Measurements from ENCODE around the gene SLC25A25.

SLC25A25 gene

DNA sequence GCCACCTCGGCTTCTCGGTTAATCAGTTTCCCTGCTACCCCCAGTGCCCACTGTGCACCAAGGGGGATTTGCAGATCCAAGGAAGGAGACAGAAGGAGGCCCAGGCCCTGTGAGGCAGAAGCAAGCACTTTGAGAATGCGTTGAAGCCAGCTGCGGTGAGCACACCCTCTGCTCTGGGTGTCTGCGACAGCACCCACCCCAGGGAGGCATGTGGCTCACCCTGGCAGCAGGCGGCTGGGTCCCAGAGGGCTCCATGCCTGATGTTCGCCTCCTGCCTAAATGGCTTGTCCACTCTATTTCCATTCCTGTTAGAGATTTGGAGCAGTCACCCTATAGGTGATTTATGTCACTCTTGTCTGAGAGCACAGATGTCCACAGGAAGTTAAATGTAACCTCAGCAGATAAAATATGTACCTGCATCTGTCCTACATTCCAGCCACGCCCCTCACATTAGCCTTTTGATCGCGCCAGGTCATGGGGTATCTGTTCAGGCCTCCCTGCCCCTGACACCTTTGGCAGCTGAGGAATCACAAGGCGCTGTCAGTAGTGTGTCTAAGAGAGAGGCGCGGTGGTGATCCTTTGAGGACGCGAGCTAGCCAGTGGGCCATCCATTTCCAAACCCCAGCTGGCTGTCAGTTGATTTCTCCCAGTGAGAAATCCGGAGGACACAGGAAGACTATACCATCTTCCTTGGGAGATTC is 31.3 kb downstream of the SLC25A25 start:
- Histone ChIP-seq H3K27me3 (ENCODE audit: insufficient read depth, low read length) (no peaks in the 10 kb centered on the region), H2AFZ (ENCODE audit: low read depth, low read length) (no peak overlapping the region), H3K36me3 (ENCODE audit: insufficient read depth, low read length) (peaks cover 36% of the 10 kb centered on the region), H3K4me1 (ENCODE audit: insufficient read depth, low read length) (peaks cover 40% of the 10 kb centered on the region), H3K4me3 (ENCODE audit: low read length) (peak overlapping the region; percentile 54), H3K9me3 (ENCODE audit: low read length) (no peaks in the 10 kb centered on the region)

DNA sequence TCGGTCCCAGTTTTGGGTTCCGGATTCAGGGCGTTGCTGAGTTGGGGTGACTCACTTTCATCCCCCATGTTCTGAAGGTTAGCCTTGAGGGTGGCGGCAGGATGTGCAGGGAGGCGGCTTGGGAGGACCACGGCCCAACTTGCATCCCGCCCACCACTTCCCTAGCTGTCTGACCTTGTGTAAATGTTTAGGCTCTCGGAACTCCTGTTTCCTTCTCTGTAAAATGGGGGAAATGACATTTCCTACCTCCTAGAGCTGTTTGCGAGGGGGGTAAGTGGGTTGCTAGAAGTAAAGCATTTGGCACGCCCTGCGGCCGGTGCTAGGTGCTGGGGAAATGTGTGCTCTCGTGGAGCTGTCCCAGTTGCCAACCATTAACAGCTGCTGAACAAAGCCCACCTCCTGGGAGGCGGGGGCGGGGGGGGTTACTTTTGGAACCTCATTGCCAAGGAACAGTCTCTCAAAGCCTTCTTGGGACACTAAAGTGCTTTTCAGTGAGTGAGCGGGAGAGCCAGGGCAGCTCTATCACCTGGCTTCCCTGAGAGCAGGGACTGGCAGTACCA is 32.0 kb downstream of the SLC25A25 start:
- no peaks in the 10 kb centered on the region for H3K27me3 ChIP-seq (ENCODE audit: insufficient read depth, low read length)
- no peak overlapping the region for H2AFZ ChIP-seq (ENCODE audit: low read depth, low read length)
- H3K9me3 ChIP-seq (ENCODE audit: low read length): no peaks in the 10 kb centered on the region
- H3K4me1 ChIP-seq (ENCODE audit: insufficient read depth, low read length): peaks cover 34% of the 10 kb centered on the region
- peaks cover 36% of the 10 kb centered on the region for H3K36me3 ChIP-seq (ENCODE audit: insufficient read depth, low read length)
- peak overlapping the region; percentile 54 for H3K4me3 ChIP-seq (ENCODE audit: low read length)

DNA sequence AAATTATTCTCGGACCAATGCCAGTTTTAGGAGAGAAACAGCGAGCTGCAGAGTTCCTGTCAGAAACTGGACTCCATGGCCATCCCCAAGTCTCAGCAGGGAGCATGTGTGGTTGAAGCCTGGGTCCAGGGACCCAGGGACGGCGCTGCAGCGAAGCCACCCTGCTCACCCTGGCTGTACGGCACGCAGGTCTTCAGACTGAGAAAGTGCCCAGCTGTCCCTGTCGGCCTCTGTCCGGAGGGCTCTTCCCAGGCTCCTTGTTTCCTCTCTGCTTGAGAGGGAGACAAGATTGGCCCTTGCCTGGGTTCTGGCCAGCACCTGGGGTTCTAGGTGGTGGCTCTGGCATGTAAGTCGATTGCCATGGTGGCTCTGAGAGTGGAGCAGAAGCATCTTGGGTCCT is 32.5 kb downstream of the SLC25A25 start:
- Histone ChIP-seq H3K4me1 (ENCODE audit: insufficient read depth, low read length) (peaks cover 31% of the 10 kb centered on the region), H3K27me3 (ENCODE audit: insufficient read depth, low read length) (no peaks in the 10 kb centered on the region), H2AFZ (ENCODE audit: low read depth, low read length) (no peak overlapping the region), H3K4me3 (ENCODE audit: low read length) (no peak overlapping the region), H3K9me3 (ENCODE audit: low read length) (no peaks in the 10 kb centered on the region), H3K36me3 (ENCODE audit: insufficient read depth, low read length) (peaks cover 39% of the 10 kb centered on the region)

DNA sequence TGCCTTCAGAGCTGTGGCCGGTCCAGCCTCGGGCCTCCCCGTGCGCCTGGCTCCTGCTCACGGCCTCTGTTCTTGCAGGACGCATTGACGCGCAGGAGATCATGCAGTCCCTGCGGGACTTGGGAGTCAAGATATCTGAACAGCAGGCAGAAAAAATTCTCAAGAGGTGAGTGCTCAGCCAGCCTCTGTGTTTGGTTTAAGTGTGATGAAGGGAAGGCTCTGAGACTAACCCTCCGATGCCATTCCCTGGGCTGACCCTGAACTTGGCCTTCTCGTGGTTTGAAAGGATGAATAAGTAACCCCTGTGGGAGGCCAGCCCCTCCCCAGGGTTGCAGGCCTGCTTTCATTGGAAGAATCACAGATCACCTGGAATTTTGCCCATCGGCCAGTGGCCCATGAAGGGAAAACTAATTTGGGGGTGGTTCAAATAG is 33.2 kb downstream of the SLC25A25 start:
- Histone ChIP-seq H3K36me3 (ENCODE audit: insufficient read depth, low read length) (peaks cover 46% of the 10 kb centered on the region), H3K27me3 (ENCODE audit: insufficient read depth, low read length) (no peaks in the 10 kb centered on the region), H2AFZ (ENCODE audit: low read depth, low read length) (no peak overlapping the region), H3K4me3 (ENCODE audit: low read length) (no peak overlapping the region), H3K9me3 (ENCODE audit: low read length) (no peaks in the 10 kb centered on the region), H3K4me1 (ENCODE audit: insufficient read depth, low read length) (peaks cover 31% of the 10 kb centered on the region)

DNA sequence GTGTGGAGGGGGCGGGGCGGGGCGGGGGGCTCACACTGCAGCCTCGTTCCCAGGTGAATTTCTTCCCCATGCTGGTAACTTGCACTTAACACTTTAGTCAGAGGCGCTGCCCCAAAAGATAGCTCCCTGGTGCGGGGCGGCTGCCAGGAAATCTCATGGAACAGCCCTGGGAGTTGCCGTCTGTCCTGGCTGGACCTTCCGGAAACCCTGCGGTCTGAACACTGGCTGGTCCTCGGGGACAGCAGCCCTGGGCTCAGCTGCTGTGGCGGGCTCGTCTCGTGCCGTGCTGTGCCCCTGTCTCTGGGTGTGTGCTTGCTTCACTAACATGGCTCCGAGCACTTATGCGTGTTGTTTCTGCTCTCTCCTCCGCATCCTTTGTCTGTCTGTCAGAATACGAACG is 33.7 kb downstream of the SLC25A25 start:
- Histone ChIP-seq H3K4me3 (ENCODE audit: low read length) (no peak overlapping the region), H3K27me3 (ENCODE audit: insufficient read depth, low read length) (no peaks in the 10 kb centered on the region), H3K9me3 (ENCODE audit: low read length) (no peaks in the 10 kb centered on the region), H3K4me1 (ENCODE audit: insufficient read depth, low read length) (peaks cover 31% of the 10 kb centered on the region), H2AFZ (ENCODE audit: low read depth, low read length) (no peak overlapping the region), H3K36me3 (ENCODE audit: insufficient read depth, low read length) (peaks cover 49% of the 10 kb centered on the region)

DNA sequence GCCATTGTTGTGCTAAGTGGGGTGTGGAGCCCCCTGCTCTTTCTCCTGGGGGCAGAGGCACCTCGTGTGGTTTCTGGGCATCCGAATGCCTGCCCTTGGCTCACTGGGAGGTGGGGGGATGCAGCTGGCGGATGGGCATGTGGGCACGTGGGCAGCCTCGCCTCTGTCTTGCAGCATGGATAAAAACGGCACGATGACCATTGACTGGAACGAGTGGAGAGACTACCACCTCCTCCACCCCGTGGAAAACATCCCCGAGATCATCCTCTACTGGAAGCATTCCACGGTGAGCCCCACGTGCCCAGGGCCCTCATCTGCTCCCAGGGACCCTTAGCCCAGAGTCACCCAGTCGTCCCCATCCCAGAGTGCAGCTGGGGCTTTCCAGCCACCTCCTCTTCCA is 34.2 kb downstream of the SLC25A25 start:
- Histone ChIP-seq H3K9me3 (ENCODE audit: low read length) (no peaks in the 10 kb centered on the region), H3K36me3 (ENCODE audit: insufficient read depth, low read length) (peaks cover 54% of the 10 kb centered on the region), H2AFZ (ENCODE audit: low read depth, low read length) (no peak overlapping the region), H3K27me3 (ENCODE audit: insufficient read depth, low read length) (no peaks in the 10 kb centered on the region), H3K4me3 (ENCODE audit: low read length) (no peak overlapping the region), H3K4me1 (ENCODE audit: insufficient read depth, low read length) (peaks cover 29% of the 10 kb centered on the region)

DNA sequence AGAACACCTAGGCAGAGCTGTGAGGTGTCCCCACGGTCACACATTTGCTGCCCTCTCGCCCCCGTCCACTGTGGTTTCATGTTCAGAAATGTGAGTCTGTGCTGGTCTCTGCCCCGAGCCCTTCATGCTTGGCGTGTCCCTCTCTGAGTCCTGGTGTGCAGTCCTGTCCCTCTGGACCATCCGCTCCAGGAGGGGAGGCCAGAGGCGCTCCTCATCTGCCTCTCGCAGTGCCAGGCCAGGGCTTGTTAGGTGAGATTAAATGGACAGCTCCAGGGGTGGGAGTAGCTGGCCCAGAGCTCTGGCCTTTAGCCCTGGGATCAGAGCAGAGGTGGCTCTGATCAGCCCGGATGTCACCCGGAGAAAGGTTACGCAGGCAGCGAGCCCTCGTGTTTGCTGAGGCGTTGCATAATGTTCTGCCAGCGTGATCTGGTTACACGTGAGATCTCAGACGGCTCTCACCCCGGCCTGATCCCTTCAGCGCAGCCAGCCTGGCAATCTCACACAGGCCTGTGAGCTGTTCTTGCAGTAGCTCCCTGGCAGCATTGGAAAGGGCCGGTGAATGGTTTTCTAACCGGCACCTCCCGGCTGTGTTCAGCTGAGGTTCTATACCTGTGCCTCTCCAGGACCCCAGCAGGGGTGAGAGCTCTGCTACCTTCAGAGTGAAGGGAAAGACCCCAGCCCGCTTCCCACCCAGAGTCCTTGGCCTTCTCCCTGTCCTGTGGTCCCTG is 35.0 kb downstream of the SLC25A25 start:
- Histone ChIP-seq H3K27me3 (ENCODE audit: insufficient read depth, low read length) (no peaks in the 10 kb centered on the region), H3K36me3 (ENCODE audit: insufficient read depth, low read length) (peaks cover 62% of the 10 kb centered on the region), H3K4me1 (ENCODE audit: insufficient read depth, low read length) (peaks cover 22% of the 10 kb centered on the region), H2AFZ (ENCODE audit: low read depth, low read length) (no peak overlapping the region), H3K4me3 (ENCODE audit: low read length) (no peak overlapping the region), H3K9me3 (ENCODE audit: low read length) (no peaks in the 10 kb centered on the region)

DNA sequence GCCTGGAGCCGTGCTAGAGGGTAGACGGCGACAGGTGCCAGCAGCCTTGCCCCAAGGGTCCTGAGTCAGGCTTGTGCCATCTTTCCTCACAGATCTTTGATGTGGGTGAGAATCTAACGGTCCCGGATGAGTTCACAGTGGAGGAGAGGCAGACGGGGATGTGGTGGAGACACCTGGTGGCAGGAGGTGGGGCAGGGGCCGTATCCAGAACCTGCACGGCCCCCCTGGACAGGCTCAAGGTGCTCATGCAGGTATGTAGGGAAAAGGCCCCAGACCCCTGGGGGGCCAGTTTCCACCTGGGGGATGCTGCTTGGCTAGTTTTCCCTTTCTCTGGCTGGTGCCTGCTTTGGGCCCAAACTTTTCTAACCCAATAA is 35.5 kb downstream of the SLC25A25 start:
- Histone ChIP-seq H3K4me1 (ENCODE audit: insufficient read depth, low read length) (peaks cover 25% of the 10 kb centered on the region), H3K27me3 (ENCODE audit: insufficient read depth, low read length) (no peaks in the 10 kb centered on the region), H3K9me3 (ENCODE audit: low read length) (no peaks in the 10 kb centered on the region), H3K4me3 (ENCODE audit: low read length) (no peak overlapping the region), H3K36me3 (ENCODE audit: insufficient read depth, low read length) (peaks cover 67% of the 10 kb centered on the region), H2AFZ (ENCODE audit: low read depth, low read length) (no peak overlapping the region)

DNA sequence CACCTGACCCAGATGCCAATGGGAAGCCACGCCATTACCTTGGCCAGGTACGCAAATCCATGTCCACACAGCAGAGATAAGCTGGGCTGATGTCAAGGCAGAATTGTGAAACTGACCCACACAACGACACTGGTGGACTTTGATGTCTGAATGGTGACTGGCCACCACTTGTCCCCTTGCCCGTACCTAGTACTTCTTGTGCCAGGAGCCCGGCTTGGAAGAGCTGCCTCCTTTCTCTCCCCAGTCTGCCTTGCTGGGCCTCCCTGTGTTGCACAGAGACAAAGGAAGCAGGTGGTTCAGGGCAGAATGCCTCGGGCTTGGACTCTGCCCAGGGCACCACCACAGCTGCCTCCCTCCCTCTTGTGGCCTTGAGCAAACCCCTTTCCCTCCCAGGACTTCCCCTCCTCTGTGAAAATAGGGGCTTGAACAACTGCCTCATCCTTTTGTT is 36.2 kb downstream of the SLC25A25 start:
- no peaks in the 10 kb centered on the region for H3K27me3 ChIP-seq (ENCODE audit: insufficient read depth, low read length)
- no peak overlapping the region for H3K4me3 ChIP-seq (ENCODE audit: low read length)
- H3K4me1 ChIP-seq (ENCODE audit: insufficient read depth, low read length): peaks cover 21% of the 10 kb centered on the region
- peaks cover 68% of the 10 kb centered on the region for H3K36me3 ChIP-seq (ENCODE audit: insufficient read depth, low read length)
- no peak overlapping the region for H2AFZ ChIP-seq (ENCODE audit: low read depth, low read length)
- no peaks in the 10 kb centered on the region for H3K9me3 ChIP-seq (ENCODE audit: low read length)

DNA sequence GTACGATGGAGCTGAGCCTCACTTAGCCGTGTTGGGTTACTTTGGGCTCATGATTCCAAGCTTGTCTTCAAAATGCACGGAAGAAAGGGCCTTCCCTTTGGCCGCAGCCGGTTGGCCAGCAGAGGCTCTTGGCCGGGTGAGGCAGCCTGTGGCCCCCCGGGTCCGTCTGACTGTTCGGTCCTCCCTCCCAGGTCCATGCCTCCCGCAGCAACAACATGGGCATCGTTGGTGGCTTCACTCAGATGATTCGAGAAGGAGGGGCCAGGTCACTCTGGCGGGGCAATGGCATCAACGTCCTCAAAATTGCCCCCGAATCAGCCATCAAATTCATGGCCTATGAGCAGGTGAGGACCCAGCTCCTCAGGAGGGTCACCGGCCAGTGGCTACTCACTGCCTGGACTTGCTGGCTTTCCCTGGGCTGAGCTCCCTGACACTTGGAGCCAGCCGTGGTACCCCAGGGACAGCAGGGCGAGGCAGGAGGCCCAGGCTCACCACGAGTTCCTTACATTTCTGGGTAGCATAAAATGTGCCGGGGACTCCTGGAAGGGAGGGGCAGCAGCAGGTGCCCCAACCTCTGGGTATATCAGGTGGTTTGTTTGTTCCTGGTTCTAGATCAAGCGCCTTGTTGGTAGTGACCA is 37.6 kb downstream of the SLC25A25 start:
- peaks cover 7% of the 10 kb centered on the region for H3K4me1 ChIP-seq (ENCODE audit: insufficient read depth, low read length)
- no peaks in the 10 kb centered on the region for H3K9me3 ChIP-seq (ENCODE audit: low read length)
- peaks cover 71% of the 10 kb centered on the region for H3K36me3 ChIP-seq (ENCODE audit: insufficient read depth, low read length)
- H2AFZ ChIP-seq (ENCODE audit: low read depth, low read length): no peak overlapping the region
- no peak overlapping the region for H3K4me3 ChIP-seq (ENCODE audit: low read length)
- no peaks in the 10 kb centered on the region for H3K27me3 ChIP-seq (ENCODE audit: insufficient read depth, low read length)

DNA sequence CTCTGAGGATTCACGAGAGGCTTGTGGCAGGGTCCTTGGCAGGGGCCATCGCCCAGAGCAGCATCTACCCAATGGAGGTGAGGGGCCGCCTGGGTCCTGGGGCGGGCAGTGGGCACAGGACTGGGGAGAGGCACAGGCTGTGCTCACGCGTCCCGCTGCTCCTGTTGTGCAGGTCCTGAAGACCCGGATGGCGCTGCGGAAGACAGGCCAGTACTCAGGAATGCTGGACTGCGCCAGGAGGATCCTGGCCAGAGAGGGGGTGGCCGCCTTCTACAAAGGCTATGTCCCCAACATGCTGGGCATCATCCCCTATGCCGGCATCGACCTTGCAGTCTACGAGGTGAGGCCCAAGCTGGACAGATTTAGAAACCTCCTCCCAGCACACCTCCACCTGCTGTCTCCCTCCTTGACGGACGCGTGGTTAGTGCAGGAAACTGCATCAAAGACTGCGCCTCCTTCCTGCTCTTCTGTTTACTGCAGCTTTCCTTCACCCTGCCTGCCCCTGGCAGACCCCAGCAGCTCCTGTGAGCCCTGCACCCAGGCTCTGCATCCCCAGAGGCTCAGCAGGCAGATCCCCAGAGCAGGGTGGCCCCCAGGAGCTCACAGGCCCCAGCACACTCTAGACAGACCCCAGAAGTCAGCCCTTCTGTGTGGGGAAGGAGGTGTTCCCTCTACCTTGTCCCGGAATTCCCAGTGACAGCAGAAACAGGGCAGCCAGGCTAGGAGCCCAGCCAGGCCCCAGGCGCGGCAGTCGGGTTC is 38.3 kb downstream of the SLC25A25 start:
- Histone ChIP-seq H2AFZ (ENCODE audit: low read depth, low read length) (no peak overlapping the region), H3K36me3 (ENCODE audit: insufficient read depth, low read length) (peaks cover 64% of the 10 kb centered on the region), H3K9me3 (ENCODE audit: low read length) (no peaks in the 10 kb centered on the region), H3K4me1 (ENCODE audit: insufficient read depth, low read length) (peaks cover 6% of the 10 kb centered on the region), H3K27me3 (ENCODE audit: insufficient read depth, low read length) (no peaks in the 10 kb centered on the region), H3K4me3 (ENCODE audit: low read length) (no peak overlapping the region)

DNA sequence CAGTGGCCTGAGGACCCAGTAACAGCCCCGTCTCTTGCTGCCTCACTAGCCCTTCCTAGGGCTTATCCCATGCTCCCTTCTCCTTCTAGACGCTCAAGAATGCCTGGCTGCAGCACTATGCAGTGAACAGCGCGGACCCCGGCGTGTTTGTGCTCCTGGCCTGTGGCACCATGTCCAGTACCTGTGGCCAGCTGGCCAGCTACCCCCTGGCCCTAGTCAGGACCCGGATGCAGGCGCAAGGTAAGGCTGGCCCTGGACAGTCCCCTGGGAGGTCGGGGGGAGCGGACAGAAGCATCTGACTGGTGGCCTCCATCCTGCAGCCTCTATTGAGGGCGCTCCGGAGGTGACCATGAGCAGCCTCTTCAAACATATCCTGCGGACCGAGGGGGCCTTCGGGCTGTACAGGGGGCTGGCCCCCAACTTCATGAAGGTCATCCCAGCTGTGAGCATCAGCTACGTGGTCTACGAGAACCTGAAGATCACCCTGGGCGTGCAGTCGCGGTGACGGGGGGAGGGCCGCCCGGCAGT is 39.0 kb downstream of the SLC25A25 start:
- Histone ChIP-seq H3K36me3 (ENCODE audit: insufficient read depth, low read length) (peaks cover 59% of the 10 kb centered on the region), H3K9me3 (ENCODE audit: low read length) (no peaks in the 10 kb centered on the region), H2AFZ (ENCODE audit: low read depth, low read length) (no peak overlapping the region), H3K4me1 (ENCODE audit: insufficient read depth, low read length) (peaks cover 6% of the 10 kb centered on the region), H3K27me3 (ENCODE audit: insufficient read depth, low read length) (no peaks in the 10 kb centered on the region), H3K4me3 (ENCODE audit: low read length) (no peak overlapping the region)

Measured in neuron (in vitro differentiated cells).